HCT116 (cell line): Measurements from ENCODE around the gene GFOD1. TPM values are rescaled to one million over a fixed set of nuclear protein-coding genes. Genes with fewer than 3 reads are reported as not detected.

Experiments used
- ATAC-seq: fragments of 200-7000 bp; cut with Tn5 transposase; 2 replicates; pipeline ENCODE4 v1.9.1; 2020; ENCODE audit warnings: mild to moderate bottlenecking, moderate library complexity
- BruUV-seq: library from RNA; stranded (reverse); fragments of 400-500 nt; replicated peaks from 2 replicates; lab custom pipeline; 2021; lab: Mats Ljungman, UMichigan
- CTCF ChIA-PET: fragments of 300-600 bp; sonication (Branson Sonifier 250); formaldehyde crosslinking; loops from one replicate; lab custom pipeline; 2021; ENCODE audit warnings: antibody characterized with exemption; lab: Charles Lee
- POLR2A ChIA-PET: fragments of 300-600, 350-600 bp; sonication (Branson Sonifier 250); formaldehyde crosslinking; loops from one replicate; lab custom pipeline; 2021; ENCODE audit warnings: antibody characterized with exemption; lab: Charles Lee
- RAD21 ChIA-PET, 2 experiments: fragments of 300-600 bp; sonication (Branson Sonifier 250); formaldehyde crosslinking; loops; one replicate each; lab custom pipeline; 2023; ENCODE audit warnings: low total read pairs in 2 of 2; ENCODE audit not compliant: uncharacterized antibody in 2 of 2, unreplicated experiment in 2 of 2, low non-redundant PET in 1 of 2; lab: Charles Lee
- DNase-seq: peaks from one replicate; pipeline ENCODE4 v3.0.0-alpha.2; 2010; ENCODE audit warnings: low read depth, low spot score
- H2AFZ ChIP-seq: fragments of 200-600 bp; shearing (Covaris generic), sonication (generic); 2 replicates; pipeline ENCODE4 v1.6.1; 2017; ENCODE audit warnings: low read depth, mixed run types, mixed read lengths, antibody characterized with exemption, low read length; ENCODE audit not compliant: poor library complexity, severe bottlenecking
- H3K27ac ChIP-seq: 2 replicates; pipeline ENCODE4 v1.5.1; 2012; ENCODE audit warnings: low read depth, low read length
- H3K27me3 ChIP-seq: fragments of 200-600 bp; sonication (generic); 2 replicates; pipeline ENCODE4 v1.6.1; 2016; ENCODE audit warnings: mixed run types, low read length, mixed read lengths; ENCODE audit not compliant: insufficient read depth
- H3K36me3 ChIP-seq, 2 experiments: fragments of 200-500 bp in 1 of 2; fragments of 200-600 bp in 1 of 2; sonication (Bioruptor generic) in 1 of 2; sonication (generic) in 1 of 2; 2 replicates each; pipeline versions ENCODE4 v1.5.1 to v1.6.1; 2014 to 2016; ENCODE audit warnings: low read length in 2 of 2, inconsistent platforms in 1 of 2, mixed read lengths in 1 of 2, mixed run types in 1 of 2; ENCODE audit not compliant: insufficient read depth in 2 of 2, control insufficient read depth in 1 of 2
- H3K4me1 ChIP-seq, 2 experiments: fragments of 200-600 bp in 1 of 2; sonication (generic) in 1 of 2; 2 replicates each; pipeline versions ENCODE4 v1.5.1 to v1.6.1; 2012 to 2017; ENCODE audit warnings: low read length in 2 of 2, inconsistent platforms in 1 of 2, mild to moderate bottlenecking in 1 of 2, mixed read lengths in 1 of 2, mixed run types in 1 of 2, moderate library complexity in 1 of 2; ENCODE audit not compliant: insufficient read depth in 2 of 2, control insufficient read depth in 1 of 2
- H3K4me2 ChIP-seq: fragments of 200-600 bp; sonication (generic); 2 replicates; pipeline ENCODE4 v1.6.1; 2017; ENCODE audit warnings: mixed run types, low read length, mixed read lengths
- H3K4me3 ChIP-seq, 2 experiments: fragments of 200-600 bp in 1 of 2; sonication (generic) in 1 of 2; replicated peaks in 1 of 2; 2 replicates each; pipeline ENCODE4 v1.5.1; 2011 to 2016; ENCODE audit warnings: low read length in 2 of 2, control low read depth in 1 of 2, low read depth in 1 of 2, mild to moderate bottlenecking in 1 of 2, mixed read lengths in 1 of 2, mixed run types in 1 of 2
- H3K79me2 ChIP-seq: fragments of 200-600 bp; sonication (generic); 2 replicates; pipeline ENCODE4 v1.6.1; 2017; ENCODE audit warnings: mild to moderate bottlenecking, mixed run types, low read length, moderate library complexity, mixed read lengths; ENCODE audit not compliant: insufficient read depth
- H3K9ac ChIP-seq: fragments of 200-600 bp; sonication (generic); 2 replicates; pipeline ENCODE4 v1.6.1; 2016; ENCODE audit warnings: low read length, mixed read lengths
- H3K9me2 ChIP-seq: fragments of 200-600 bp; sonication (generic), shearing (Covaris generic); 2 replicates; pipeline ENCODE4 v1.6.1; 2017; ENCODE audit warnings: mixed run types, mild to moderate bottlenecking, moderate library complexity; ENCODE audit not compliant: insufficient read depth
- H3K9me3 ChIP-seq, 2 experiments: fragments of 200-500 bp in 1 of 2; fragments of 200-600 bp in 1 of 2; sonication (Bioruptor generic) in 1 of 2; sonication (generic) in 1 of 2; 2 replicates each; pipeline ENCODE4 v1.6.1; 2014 to 2017; ENCODE audit warnings: low read length in 2 of 2, mixed read lengths in 2 of 2, inconsistent platforms in 1 of 2, low read depth in 1 of 2, mild to moderate bottlenecking in 1 of 2, mixed run types in 1 of 2, moderate library complexity in 1 of 2; ENCODE audit not compliant: control insufficient read depth in 1 of 2, insufficient read depth in 1 of 2
- H4K20me1 ChIP-seq: fragments of 200-600 bp; sonication (generic), shearing (Covaris generic); 2 replicates; pipeline ENCODE4 v1.6.1; 2017; ENCODE audit warnings: mixed run types, mild to moderate bottlenecking, moderate library complexity; ENCODE audit not compliant: insufficient read depth
- CEBPB ChIP-seq: IDR thresholded peaks from 2 replicates; pipeline ENCODE4 v1.6.1; 2012; ENCODE audit warnings: low read depth
- CTCF ChIP-seq, 3 experiments: fragments of 200-600 bp in 1 of 3; sonication (generic) in 1 of 3; IDR thresholded peaks in 2 of 3; conservative IDR thresholded peaks in 1 of 3; 2 replicates each; pipeline ENCODE4 v1.5.1; 2012 to 2017; ENCODE audit warnings: low read depth in 2 of 3, low read length in 2 of 3, antibody characterized with exemption in 1 of 3, borderline replicate concordance in 1 of 3, control low read depth in 1 of 3, mild to moderate bottlenecking in 1 of 3, mixed read lengths in 1 of 3, mixed run types in 1 of 3, moderate library complexity in 1 of 3; ENCODE audit not compliant: insufficient read depth in 1 of 3
- EZH2phosphoT487 ChIP-seq: fragments of 200-600 bp; IDR thresholded peaks from 2 replicates; pipeline ENCODE4 v1.6.1; 2018; ENCODE audit warnings: antibody characterized with exemption, borderline replicate concordance
- SIN3A ChIP-seq: IDR thresholded peaks from 2 replicates; pipeline ENCODE4 v1.6.1; 2012; ENCODE audit warnings: low read depth
- SRF ChIP-seq: IDR thresholded peaks from 2 replicates; pipeline ENCODE4 v1.6.1; 2012; ENCODE audit warnings: low read depth
- TCF7L2 ChIP-seq: IDR thresholded peaks from 2 replicates; pipeline ENCODE4 v1.7.0; 2011; ENCODE audit warnings: borderline replicate concordance, inconsistent platforms; ENCODE audit not compliant: insufficient read depth, insufficient read length; ENCODE audit errors: extremely low read depth
- ZFX ChIP-seq: fragments of 450-650 bp; IDR thresholded peaks from 2 replicates; pipeline ENCODE4 v1.6.1; 2017
- intact Hi-C: fragments of 100-400 bp; cut with micrococcal nuclease; formaldehyde crosslinking; loops from 2 replicates; pipeline ENCODE4 v1.10.0; 2022
- total RNA-seq: library from RNA; stranded (reverse); gene quantifications from one replicate; pipeline ENCODE4 v1.2.1, GENCODE V29; 2021; ENCODE audit not compliant: unreplicated experiment

The GFOD1 gene
- total RNA-seq, 1 experiment from 2014 or later = 3.8 TPM

DNA sequence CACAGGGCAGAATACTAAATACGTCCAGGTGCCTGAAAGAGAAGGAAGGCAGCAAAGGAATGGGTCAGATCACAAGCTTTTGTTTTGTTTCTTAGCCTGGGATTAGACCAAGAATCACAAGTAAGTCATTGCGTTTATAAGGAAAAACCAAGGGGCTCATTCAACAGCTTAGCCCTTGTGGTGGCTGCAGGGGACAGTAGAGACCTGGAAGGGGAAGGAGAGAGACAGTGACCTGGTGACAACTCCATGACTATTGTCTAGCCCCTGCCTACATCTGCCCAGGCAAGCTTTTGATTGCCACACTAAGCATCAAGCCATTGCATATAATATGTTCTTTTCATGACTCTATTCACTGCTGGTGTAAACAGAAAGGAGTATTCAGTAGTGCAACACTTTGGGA is 128.9 kb downstream of the GFOD1 start:
- CTCF ChIA-PET = no interaction called here
- no peak overlapping the region for H3K9ac ChIP-seq
- no peak for ATAC-seq

More for the DNA sequence above, 128.9 kb downstream of the GFOD1 start:
- H3K9me3 ChIP-seq = no peaks in the 10 kb centered on the region
- intact Hi-C loops = no loop called here
- no peaks in the 10 kb centered on the region for H3K27me3 ChIP-seq
- DNase-seq = no peak
- POLR2A ChIA-PET = no interaction called here
- no peak overlapping the region for H3K4me2 ChIP-seq
- peaks cover 21 to 36% of the 10 kb centered on the region in 2 experiments for H3K4me1 ChIP-seq
- H3K79me2 ChIP-seq = no peaks in the 10 kb centered on the region
- no peaks in the 10 kb centered on the region for H3K36me3 ChIP-seq
- H3K9me2 ChIP-seq = no peaks in the 10 kb centered on the region
- RAD21 ChIA-PET = no interaction called here
- BruUV-seq = no TSS peak
- TF ChIP-seq ZFX (no peak), SIN3A (no peak), TCF7L2 (no peak), EZH2phosphoT487 (no peak), CTCF (IDR thresholded peaks at IDR 0.05 in 2 of 3, conservative IDR thresholded peaks at IDR 0.05 in 1 of 3; ENCODE audit: borderline replicate concordance in 1 of 3, insufficient read depth in 1 of 3, low read depth in 2 of 3, low read length in 2 of 3) (no peak), CEBPB (no peak), SRF (no peak)
- H3K4me3 ChIP-seq = no peak overlapping the region
- no peak overlapping the region for H3K27ac ChIP-seq
- H4K20me1 ChIP-seq = no peaks in the 10 kb centered on the region
- no peak overlapping the region for H2AFZ ChIP-seq
